HepG2 (cell line): ENCODE measurements around the gene CCDC91.

Experiments
- HNF4G ChIP-seq, 2 experiments: sonication (generic) in 1 of 2; formaldehyde crosslinking in 1 of 2; IDR thresholded peaks; 2 replicates each; pipeline versions ENCODE4 v1.4.0 to v1.6.1; 2011 to 2020; ENCODE audit warnings: borderline replicate concordance in 2 of 2, low read depth in 2 of 2, mild to moderate bottlenecking in 2 of 2, low read length in 1 of 2, missing genetic modification reagents in 1 of 2, moderate library complexity in 1 of 2
- HNRNPL ChIP-seq: fragments of 200-400 bp; formaldehyde crosslinking; IDR thresholded peaks from 2 replicates; pipeline ENCODE4 v1.6.1; 2017; ENCODE audit warnings: mild to moderate bottlenecking, low read depth, low read length
- HNRNPLL ChIP-seq: fragments of 200-400 bp; formaldehyde crosslinking; IDR thresholded peaks from 2 replicates; pipeline ENCODE4 v1.6.1; 2017; ENCODE audit warnings: mild to moderate bottlenecking, low read depth, low read length; ENCODE audit not compliant: poor library complexity, severe bottlenecking
- JUND ChIP-seq: sonication (generic); formaldehyde crosslinking; IDR thresholded peaks from 2 replicates; pipeline ENCODE4 v1.8.0; 2022; ENCODE audit warnings: mild to moderate bottlenecking, missing genetic modification reagents
- MED13 ChIP-seq: sonication (generic); formaldehyde crosslinking; IDR thresholded peaks from 2 replicates; pipeline ENCODE4 v1.5.0; 2020; ENCODE audit warnings: missing genetic modification reagents
- POLR2AphosphoS2 ChIP-seq: IDR thresholded peaks from 2 replicates; pipeline ENCODE4 v1.6.1; 2011; ENCODE audit warnings: low read depth, low read length, improper control_type of control experiment
- RORA ChIP-seq: sonication (generic); formaldehyde crosslinking; IDR thresholded peaks from 2 replicates; pipeline ENCODE4 v1.5.0; 2020; ENCODE audit warnings: mild to moderate bottlenecking, missing genetic modification reagents, moderate library complexity
- SIN3A ChIP-seq: IDR thresholded peaks from 2 replicates; pipeline ENCODE4 v1.6.1; 2011; ENCODE audit warnings: low read depth, mild to moderate bottlenecking, control low read depth, low read length, borderline replicate concordance
- TAF1 ChIP-seq: sonication (generic); formaldehyde crosslinking; IDR thresholded peaks from 2 replicates; pipeline ENCODE4 v1.4.0; 2020; ENCODE audit warnings: missing genetic modification reagents
- XBP1 ChIP-seq: sonication (generic); formaldehyde crosslinking; IDR thresholded peaks from 2 replicates; pipeline ENCODE4 v1.5.0; 2020; ENCODE audit warnings: missing genetic modification reagents
- ZMAT3 ChIP-seq: sonication (generic); formaldehyde crosslinking; conservative IDR thresholded peaks from 2 replicates; pipeline ENCODE4 v1.7.0; 2021; ENCODE audit warnings: missing genetic modification reagents
- TF ChIP-seq, protein P1 (sequence below): sonication (generic); formaldehyde crosslinking; IDR thresholded peaks from 2 replicates; pipeline ENCODE4 v1.5.0; 2020; ENCODE audit warnings: mild to moderate bottlenecking, missing genetic modification reagents, moderate library complexity
- TF ChIP-seq, protein P2 (sequence below): sonication (generic); formaldehyde crosslinking; IDR thresholded peaks from 2 replicates; pipeline ENCODE4 v1.4.0; 2020; ENCODE audit warnings: missing genetic modification reagents, borderline replicate concordance
- TF ChIP-seq, protein P3 (sequence below): IDR thresholded peaks from 2 replicates; pipeline ENCODE4 v1.6.1; 2012; ENCODE audit warnings: low read length, improper control_type of control experiment

DNA sequence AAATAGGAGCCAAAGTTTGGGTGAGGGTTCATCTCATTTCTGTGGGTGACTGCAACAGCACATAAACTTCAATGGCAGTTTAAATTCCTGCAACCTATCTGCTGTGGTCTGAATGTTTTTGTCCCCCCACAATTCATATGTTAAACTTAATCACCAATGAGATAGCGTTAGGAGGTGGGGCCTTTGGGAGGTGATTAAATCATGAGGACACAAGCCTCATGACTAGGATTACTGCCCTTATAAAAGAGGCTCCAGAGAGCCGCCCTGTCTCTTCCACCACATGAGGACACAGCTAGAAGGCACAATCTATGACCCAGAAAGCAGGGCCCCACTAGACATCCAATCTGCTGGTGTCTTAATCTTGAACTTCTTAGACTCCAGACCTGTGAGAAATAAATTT is 3.8 kb upstream of the CCDC91 start:
- TF ChIP-seq HNRNPL (no peak), TAF1 (CRISPR knock-in tag) (no peak), HNRNPLL (no peak), JUND (CRISPR knock-in tag) (no peak), RORA (no peak), XBP1 (CRISPR knock-in tag) (no peak), HNF4G (IDR thresholded peaks at IDR 0.05; ENCODE audit: borderline replicate concordance, low read depth, low read length) (no peak), HNF4G (CRISPR knock-in tag; IDR thresholded peaks at IDR 0.05; ENCODE audit: borderline replicate concordance, low read depth) (no peak), SIN3A (no peak), MED13 (no peak), ZMAT3 (no peak), POLR2AphosphoS2 (no peak)
- TF ChIP-seq, protein P1, sequence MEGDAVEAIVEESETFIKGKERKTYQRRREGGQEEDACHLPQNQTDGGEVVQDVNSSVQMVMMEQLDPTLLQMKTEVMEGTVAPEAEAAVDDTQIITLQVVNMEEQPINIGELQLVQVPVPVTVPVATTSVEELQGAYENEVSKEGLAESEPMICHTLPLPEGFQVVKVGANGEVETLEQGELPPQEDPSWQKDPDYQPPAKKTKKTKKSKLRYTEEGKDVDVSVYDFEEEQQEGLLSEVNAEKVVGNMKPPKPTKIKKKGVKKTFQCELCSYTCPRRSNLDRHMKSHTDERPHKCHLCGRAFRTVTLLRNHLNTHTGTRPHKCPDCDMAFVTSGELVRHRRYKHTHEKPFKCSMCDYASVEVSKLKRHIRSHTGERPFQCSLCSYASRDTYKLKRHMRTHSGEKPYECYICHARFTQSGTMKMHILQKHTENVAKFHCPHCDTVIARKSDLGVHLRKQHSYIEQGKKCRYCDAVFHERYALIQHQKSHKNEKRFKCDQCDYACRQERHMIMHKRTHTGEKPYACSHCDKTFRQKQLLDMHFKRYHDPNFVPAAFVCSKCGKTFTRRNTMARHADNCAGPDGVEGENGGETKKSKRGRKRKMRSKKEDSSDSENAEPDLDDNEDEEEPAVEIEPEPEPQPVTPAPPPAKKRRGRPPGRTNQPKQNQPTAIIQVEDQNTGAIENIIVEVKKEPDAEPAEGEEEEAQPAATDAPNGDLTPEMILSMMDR, result no peak
- TF ChIP-seq, protein P2, sequence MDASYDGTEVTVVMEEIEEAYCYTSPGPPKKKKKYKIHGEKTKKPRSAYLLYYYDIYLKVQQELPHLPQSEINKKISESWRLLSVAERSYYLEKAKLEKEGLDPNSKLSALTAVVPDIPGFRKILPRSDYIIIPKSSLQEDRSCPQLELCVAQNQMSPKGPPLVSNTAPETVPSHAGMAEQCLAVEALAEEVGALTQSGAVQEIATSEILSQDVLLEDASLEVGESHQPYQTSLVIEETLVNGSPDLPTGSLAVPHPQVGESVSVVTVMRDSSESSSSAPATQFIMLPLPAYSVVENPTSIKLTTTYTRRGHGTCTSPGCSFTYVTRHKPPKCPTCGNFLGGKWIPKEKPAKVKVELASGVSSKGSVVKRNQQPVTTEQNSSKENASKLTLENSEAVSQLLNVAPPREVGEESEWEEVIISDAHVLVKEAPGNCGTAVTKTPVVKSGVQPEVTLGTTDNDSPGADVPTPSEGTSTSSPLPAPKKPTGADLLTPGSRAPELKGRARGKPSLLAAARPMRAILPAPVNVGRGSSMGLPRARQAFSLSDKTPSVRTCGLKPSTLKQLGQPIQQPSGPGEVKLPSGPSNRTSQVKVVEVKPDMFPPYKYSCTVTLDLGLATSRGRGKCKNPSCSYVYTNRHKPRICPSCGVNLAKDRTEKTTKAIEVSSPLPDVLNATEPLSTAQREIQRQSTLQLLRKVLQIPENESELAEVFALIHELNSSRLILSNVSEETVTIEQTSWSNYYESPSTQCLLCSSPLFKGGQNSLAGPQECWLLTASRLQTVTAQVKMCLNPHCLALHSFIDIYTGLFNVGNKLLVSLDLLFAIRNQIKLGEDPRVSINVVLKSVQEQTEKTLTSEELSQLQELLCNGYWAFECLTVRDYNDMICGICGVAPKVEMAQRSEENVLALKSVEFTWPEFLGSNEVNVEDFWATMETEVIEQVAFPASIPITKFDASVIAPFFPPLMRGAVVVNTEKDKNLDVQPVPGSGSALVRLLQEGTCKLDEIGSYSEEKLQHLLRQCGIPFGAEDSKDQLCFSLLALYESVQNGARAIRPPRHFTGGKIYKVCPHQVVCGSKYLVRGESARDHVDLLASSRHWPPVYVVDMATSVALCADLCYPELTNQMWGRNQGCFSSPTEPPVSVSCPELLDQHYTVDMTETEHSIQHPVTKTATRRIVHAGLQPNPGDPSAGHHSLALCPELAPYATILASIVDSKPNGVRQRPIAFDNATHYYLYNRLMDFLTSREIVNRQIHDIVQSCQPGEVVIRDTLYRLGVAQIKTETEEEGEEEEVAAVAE (CRISPR knock-in tag), result no peak
- TF ChIP-seq, protein P3, sequence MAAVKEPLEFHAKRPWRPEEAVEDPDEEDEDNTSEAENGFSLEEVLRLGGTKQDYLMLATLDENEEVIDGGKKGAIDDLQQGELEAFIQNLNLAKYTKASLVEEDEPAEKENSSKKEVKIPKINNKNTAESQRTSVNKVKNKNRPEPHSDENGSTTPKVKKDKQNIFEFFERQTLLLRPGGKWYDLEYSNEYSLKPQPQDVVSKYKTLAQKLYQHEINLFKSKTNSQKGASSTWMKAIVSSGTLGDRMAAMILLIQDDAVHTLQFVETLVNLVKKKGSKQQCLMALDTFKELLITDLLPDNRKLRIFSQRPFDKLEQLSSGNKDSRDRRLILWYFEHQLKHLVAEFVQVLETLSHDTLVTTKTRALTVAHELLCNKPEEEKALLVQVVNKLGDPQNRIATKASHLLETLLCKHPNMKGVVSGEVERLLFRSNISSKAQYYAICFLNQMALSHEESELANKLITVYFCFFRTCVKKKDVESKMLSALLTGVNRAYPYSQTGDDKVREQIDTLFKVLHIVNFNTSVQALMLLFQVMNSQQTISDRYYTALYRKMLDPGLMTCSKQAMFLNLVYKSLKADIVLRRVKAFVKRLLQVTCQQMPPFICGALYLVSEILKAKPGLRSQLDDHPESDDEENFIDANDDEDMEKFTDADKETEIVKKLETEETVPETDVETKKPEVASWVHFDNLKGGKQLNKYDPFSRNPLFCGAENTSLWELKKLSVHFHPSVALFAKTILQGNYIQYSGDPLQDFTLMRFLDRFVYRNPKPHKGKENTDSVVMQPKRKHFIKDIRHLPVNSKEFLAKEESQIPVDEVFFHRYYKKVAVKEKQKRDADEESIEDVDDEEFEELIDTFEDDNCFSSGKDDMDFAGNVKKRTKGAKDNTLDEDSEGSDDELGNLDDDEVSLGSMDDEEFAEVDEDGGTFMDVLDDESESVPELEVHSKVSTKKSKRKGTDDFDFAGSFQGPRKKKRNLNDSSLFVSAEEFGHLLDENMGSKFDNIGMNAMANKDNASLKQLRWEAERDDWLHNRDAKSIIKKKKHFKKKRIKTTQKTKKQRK, result no peak
